Measurements from ENCODE around the gene KRTAP2-1.
"Not testable (repeated sequence)": the region's sequence is repeated elsewhere in the genome, so short reads cannot be mapped to it uniquely, and the experiment has no call there.

Gene KRTAP2-1

DNA sequence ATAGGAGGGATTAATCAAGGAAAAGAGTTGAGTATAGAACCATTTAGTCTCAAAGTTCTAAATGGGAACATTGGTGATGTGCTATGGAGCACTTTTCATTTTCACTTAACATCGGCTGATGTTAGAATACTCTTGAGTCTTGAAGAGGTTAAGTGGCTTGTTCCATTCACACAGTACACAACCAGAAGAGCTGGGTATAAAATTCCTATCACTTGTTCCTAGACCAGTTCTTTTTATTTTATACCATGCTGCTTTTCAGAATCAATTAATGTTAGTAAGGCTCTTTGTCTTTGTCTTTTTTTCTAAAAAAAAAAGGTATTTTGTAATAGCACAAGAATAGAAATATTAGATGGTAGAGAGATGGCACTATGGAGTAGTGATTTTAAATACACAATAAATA lies 4.2 kb downstream of the KRTAP2-1 start:
- no peak overlapping the region for H3K27ac ChIP-seq
- no peak for TF ChIP-seq ZFX (IDR thresholded peaks at IDR 0.05)
- TF ChIP-seq, protein P1, sequence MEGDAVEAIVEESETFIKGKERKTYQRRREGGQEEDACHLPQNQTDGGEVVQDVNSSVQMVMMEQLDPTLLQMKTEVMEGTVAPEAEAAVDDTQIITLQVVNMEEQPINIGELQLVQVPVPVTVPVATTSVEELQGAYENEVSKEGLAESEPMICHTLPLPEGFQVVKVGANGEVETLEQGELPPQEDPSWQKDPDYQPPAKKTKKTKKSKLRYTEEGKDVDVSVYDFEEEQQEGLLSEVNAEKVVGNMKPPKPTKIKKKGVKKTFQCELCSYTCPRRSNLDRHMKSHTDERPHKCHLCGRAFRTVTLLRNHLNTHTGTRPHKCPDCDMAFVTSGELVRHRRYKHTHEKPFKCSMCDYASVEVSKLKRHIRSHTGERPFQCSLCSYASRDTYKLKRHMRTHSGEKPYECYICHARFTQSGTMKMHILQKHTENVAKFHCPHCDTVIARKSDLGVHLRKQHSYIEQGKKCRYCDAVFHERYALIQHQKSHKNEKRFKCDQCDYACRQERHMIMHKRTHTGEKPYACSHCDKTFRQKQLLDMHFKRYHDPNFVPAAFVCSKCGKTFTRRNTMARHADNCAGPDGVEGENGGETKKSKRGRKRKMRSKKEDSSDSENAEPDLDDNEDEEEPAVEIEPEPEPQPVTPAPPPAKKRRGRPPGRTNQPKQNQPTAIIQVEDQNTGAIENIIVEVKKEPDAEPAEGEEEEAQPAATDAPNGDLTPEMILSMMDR (conservative IDR thresholded peaks at IDR 0.05): no peak

DNA sequence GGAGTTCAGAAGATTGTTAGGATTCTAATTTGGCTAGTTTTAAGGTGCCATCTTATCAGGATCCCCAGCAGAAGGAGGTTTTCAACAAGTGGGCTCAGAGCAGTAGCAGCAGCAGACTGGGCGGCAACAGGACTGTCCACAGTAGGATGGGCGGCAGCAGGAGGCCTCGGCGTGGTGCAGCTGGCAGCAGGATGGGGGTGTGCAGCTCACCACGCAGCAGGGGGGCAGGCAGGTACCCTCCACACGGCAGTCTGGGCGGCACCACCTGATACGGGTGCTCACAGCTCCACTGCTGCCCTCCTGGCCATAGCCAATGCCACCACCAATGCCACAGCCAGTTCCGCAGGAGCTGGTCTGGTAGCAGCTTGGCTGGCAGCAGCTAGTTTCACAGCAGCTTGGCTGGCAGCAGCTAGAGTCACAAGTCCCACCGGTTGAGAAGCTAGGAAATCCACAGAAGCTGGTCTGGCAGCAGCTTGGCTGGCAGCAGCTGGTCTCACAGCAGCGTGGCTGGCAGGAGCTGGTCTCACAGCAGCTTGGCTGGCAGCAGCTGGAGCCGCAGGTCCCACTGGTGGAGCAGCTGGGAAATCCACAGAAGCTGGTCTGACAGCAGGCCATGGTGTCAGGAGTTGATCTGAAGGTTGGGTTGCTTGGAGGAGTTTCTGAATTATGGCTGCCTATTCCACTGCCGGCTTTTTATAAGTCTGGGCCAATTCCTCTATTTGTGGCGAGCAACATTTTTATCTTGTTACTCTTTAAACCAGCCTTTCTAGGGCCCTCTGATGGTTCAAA lies 6.1 kb downstream of the KRTAP2-1 start, which contains the start of gene KRTAP1-1:
Gene KRTAP1-1, minus strand, starts transcription at position 668 of the 789 bp plus-strand sequence. Its CDS starts 53 bp downstream, at position 615.
- not testable (repeated sequence) for H3K27ac ChIP-seq

DNA sequence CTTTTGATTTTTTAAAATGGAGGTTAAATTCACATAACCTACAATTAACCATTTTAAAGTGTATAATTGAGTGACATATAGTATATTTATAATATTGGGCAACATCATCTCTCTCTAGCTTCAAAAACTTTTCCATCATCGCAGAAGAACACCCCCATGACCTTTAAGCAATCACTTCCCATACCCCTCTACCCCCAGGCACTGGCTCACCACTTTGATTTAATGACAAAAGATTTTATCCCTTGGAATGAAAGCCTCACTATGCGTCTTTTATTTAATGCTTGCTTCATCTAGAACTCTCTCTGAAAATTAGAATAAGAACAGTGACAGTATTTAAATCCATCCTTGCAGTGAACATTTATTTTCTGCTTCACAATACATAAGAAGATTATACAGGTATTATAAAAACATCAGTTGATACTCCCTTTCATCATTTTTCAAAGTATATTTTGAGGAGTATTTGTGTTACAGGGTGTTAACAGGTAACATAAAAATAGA lies 9.2 kb downstream of the KRTAP2-1 start:
- TF ChIP-seq ZFX (IDR thresholded peaks at IDR 0.05): no peak
- TF ChIP-seq, protein P1 (conservative IDR thresholded peaks at IDR 0.05): no peak
- H3K27ac ChIP-seq: no peak overlapping the region

DNA sequence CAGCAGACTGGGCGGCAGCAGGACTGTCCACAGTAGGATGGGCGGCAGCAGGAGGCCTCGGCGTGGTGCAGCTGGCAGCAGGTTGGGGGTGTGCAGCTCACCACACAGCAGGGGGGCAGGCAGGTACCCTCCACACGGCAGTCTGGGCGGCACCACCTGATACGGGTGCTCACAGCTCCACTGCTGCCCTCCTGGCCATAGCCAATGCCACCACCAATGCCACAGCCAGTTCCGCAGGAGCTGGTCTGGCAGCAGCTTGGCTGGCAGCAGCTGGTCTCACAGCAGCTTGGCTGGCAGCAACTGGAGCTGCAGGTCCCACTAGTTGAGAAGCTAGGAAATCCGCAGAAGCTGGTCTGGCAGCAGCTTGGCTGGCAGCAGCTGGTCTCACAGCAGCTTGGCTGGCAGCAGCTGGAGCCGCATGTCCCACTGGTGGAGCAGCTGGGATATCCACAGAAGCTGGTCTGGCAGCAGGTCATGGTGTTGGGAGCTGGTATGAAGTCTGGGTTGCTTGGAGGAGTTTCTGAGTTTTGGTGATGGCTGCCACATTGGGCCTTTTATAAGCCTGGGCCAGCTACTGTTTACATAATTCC lies 12.7 kb downstream of the KRTAP2-1 start, which contains the start of gene KRTAP1-3:
Gene KRTAP1-3, minus strand, starts transcription at position 529 of the 590 bp plus-strand sequence. Its CDS starts 53 bp downstream, at position 476.
- not testable (repeated sequence) for H3K27ac ChIP-seq

DNA sequence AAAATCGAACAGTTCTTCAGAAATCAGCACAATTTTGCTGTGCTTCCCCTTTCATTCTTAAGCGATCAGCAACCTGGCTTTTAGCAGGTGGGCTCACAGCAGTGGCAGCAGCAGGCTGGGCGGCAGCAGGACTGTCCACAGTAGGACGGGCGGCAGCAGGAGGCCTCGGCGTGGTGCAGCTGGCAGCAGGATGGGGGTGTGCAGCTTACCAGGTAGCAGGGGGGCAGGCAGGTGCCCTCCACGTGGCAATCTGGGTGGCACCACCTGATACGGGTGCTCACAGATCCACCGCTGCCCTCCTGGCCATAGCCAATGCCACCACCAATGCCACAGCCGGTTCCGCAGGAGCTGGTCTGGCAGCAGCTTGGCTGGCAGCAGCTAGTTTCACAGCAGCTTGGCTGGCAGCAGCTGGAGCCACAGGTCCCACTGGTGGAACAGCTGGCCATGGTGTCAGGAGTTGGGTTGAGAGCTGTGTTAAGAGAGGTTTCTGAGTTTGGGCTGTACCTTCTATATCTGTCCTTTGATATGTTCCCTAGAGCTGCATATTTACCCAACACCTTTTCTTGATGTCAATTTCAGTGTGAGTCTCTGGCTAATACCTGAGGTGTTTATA lies 17.4 kb downstream of the KRTAP2-1 start, which contains the start of gene KRTAP1-4:
Gene KRTAP1-4, minus strand, starts transcription at position 563 of the 613 bp plus-strand sequence. Its CDS starts 117 bp downstream, at position 446.
- TF ChIP-seq, protein P1 (conservative IDR thresholded peaks at IDR 0.05): no peak
- TF ChIP-seq ZFX (IDR thresholded peaks at IDR 0.05): no peak
- H3K27ac ChIP-seq: no peak within 1 kb of the TSS

DNA sequence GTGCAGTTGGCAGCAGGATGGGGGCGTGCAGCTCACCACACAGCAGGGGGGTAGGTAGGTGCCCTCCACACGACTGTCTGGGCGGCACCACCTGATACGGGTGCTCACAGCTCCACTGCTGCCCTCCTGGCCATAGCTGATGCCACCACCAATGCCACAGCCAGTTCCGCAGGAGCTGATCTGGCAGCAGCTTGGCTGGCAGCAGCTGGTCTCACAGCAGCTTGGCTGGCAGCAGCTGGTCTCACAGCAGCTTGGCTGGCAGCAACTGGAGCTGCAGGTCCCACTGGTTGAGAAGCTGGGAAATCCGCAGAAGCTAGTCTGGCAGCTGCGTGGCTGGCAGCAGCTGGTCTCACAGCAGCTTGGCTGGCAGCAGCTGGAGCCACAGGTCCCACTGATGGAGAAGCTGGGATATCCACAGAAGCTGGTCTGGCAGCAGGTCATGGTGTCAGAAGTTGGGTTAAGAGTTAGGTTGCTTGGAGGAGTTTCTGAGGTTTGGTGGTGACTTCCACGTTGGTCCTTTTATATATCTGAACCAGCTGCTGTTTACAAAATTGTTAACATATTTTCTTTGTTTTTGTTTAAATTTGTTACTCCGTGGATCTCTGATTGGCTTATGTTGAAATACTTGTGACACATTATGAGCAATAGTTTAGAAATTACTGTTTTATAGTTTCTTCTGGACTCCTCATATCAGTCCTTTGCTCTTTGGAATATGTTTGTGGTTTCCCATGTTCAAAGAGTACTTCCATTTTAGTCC lies 20.2 kb downstream of the KRTAP2-1 start, which contains the start of gene KRTAP1-5:
Gene KRTAP1-5, minus strand, starts transcription at position 494 of the 757 bp plus-strand sequence. Its CDS starts 53 bp downstream, at position 441.
- no peak for TF ChIP-seq ZFX (IDR thresholded peaks at IDR 0.05)
- TF ChIP-seq, protein P1 (conservative IDR thresholded peaks at IDR 0.05): no peak
- H3K27ac ChIP-seq: no peak within 1 kb of the TSS

DNA sequence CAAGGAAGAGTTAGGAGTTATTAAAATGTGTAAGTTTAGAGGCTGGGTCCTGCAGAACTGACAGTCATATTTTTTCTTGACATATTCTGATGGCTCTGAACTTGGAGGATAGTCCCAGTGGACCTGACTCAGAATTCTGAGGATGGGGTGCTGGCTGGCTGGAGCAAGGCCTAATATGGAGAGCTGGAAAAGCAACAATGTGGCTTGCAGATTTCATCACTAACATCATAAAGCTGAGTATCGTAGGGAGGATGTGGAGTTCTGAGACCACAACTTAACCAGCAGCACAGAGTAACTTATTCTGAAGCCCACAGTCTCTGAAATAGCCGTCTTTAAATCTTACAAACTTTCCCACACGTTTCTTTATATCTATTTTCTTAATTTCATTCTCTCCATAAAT lies 22.4 kb downstream of the KRTAP2-1 start:
- no peak overlapping the region; the same call in 1 of the 2 replicates for H3K27ac ChIP-seq
- TF ChIP-seq, protein P1 (conservative IDR thresholded peaks at IDR 0.05): no peak
- no peak for TF ChIP-seq ZFX (IDR thresholded peaks at IDR 0.05)
